ENCODE data around the gene FRMD4A.

The FRMD4A gene

GRCh38 chr10:14340051-14340744 lies 9.5 kb upstream of the FRMD4A start:
- no peak for FAIRE-seq

DNA sequence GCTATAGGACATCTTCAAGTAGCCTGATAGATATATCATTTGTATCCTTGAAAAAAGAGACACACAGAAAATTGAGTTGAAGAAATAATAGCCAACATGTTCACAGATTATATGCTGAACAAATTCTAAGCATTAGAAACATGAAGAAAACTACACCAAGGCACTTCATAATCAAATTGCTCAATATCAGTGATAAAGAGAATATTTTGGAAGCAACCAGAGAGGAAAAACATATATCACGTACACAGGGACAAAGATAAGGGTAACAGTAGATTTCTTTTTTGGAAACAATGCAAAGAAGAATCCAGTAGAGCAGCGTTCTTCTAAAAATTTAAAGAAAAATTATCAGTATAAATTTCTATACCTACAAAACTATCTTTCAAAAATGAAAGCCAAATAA lies 6.0 kb upstream of the FRMD4A start:
- FAIRE-seq = no peak

DNA sequence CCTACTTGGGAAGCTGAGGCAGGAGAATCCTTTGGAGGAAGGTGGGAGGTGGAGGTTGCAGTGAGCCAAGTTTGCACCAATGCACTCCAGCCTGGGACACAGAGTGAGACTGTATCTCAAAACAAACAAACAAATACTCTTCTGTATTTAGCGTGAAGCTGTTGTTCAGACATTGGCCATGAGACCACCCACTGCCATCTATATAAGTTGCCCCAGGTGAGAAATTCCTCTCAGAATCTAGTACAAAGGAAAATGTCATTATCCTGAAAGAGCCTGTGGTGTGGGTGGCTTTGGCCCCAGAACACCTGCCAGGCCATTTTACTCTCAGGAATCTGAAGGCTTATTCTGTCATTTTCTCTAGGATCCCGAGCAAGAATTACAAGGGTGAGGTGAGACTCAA lies 4.0 kb upstream of the FRMD4A start:
- FAIRE-seq = no peak

DNA sequence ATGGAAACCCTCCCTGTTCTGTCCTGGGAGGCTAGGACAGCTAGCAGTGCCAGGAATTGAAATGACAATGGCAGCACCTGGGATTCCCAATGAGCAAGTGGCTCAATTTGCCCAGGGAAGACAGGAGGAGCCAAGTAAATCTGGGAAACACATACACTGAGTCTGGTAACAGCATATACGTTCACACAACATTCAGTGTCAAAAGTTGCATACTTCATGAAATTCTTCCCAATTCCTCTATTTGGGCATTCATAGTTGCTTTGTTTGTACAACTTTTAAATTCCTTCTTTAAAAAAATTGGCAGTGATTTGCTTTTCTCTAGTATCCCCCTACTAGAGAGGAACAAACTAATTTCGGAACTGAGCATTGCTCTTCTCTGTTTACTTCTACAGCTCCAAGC lies 2.9 kb upstream of the FRMD4A start:
- FAIRE-seq = no peak

DNA sequence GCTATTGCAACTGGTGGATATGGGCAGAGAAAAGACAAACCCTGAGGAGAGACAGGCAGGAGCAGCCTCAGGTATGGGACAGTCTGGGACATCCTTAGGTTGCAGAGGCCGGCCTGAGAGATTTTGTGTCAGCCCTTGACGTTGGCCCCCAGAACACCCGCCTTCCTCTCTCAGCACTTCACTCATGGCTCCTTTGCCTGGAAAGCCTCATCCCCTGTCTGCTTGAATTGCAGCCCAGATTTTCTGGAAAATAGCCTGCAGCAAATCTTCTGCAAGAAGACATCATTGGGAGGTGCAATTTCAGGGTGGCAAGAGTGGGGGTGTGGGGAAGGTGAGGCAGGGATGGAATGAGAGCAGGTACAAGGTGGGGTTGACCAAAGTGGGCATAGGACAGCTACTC lies 2.2 kb upstream of the FRMD4A start:
- no peak for FAIRE-seq

DNA sequence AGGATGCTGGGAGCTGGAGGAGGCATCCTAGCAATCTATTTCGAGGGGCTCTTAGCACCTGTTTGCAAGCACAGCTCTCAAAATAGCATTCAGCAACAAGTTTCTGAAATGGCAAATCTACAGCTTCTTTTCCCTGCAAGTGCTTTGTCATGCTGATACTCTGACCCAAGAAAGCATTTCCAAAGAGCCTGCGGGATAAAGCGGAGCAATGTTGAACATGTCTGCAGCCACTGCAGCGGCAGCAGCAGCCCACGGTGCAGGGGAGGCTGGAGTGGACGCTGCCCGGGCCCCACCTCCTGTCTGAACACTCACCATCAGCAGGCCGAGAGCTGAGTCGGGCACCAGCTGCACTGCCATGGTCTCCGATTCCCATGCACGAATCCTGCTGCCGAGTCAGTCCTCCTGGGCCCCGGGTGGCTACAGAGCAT lies 964 bp downstream of the FRMD4A start:
- no peak for FAIRE-seq

DNA sequence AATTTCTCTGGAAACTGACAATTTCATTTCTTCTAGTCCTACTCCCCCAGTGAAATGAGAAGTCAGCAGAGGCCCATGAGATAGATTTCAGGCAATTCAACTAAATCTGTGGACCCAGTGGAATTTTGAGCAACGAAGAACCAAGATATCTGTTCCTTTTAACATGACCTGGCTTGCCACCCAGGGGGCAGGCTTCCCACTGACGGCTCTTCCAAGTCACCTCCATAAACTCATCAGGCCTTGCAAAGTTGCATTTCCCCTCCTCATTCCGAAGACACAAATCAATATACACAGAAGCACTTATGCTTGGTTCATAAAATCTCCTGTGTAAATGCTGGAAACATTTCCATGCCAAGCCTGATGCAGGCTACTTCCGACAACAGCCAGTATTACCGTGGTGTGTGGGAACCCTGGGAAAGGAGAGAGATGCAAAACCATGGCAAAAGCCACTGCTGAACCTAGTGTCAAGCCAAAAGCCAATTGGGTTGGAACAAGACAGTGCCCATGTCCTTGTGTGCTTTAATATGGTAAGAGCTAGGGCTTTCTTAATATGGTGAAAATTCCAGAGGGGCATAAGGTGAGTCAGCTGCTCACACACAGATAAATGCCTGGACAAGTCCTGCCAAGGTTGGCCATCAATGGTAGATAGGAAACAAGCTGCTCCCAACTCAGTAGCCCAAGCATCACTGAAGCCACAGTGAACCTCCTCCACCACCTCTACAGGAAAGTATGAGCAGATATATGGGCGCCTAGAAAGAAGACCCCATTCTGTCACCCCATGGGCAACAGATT lies 1.6 kb downstream of the FRMD4A start:
- FAIRE-seq = no peak

- no peak for FAIRE-seq
Observed at GRCh38 chr10:14327527-14327926, 3.2 kb downstream of the FRMD4A start.

- no peak for FAIRE-seq
Observed at GRCh38 chr10:14326581-14326980, 4.1 kb downstream of the FRMD4A start.

DNA sequence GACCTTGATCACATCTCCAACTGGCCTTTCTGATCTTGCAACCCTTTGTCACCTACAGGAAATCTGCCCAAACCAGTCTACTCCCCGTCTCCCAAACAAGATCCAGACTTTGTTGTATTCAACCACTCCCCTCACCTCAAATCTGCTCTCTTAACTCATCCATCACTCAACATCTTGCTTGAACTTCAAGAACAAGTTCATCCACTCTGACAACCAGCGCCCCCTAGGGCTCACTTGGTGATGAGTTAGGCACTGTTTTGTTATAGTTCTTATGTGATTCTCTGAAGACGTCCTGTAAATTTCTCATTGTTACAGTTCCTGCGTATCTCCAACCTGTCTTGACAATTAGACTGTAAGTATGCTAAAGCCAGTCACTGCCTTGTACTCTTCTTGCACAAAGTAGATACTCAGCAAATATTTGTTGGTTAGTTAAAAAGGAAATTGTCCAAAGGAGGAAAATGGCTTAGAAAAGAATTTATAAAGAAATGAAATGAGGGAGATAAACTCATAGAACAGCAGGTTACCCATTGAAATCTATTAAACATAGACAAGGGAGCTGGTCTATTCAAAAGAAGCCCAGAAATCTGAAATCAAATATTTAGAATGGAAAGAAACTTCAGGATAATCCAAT lies 5.3 kb downstream of the FRMD4A start:
- no peak for FAIRE-seq

GRCh38 chr10:14322526-14323188 lies 8.1 kb downstream of the FRMD4A start:
- no peak for FAIRE-seq

- no peak for FAIRE-seq
Observed at GRCh38 chr10:14318007-14318406, 12.7 kb downstream of the FRMD4A start.

DNA sequence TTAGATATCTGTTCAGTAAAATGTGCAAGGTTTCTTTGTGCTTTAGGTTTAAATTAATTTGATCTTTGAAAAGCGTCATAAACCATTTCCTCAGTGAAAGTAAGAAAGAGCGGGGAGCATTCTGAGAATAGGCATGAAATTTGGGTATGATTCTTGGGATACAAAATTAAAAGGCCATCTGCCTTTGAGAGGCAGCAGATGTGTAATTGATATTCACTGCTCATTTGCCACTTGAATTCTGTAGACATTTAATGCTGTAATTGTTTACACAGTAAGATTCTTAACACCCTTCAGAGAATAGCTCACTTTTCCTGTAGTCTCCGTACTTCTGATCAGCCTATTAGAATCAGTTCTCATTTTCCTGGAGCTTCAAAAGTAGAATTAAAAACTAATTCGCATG lies 18.7 kb downstream of the FRMD4A start:
- FAIRE-seq = no peak

DNA sequence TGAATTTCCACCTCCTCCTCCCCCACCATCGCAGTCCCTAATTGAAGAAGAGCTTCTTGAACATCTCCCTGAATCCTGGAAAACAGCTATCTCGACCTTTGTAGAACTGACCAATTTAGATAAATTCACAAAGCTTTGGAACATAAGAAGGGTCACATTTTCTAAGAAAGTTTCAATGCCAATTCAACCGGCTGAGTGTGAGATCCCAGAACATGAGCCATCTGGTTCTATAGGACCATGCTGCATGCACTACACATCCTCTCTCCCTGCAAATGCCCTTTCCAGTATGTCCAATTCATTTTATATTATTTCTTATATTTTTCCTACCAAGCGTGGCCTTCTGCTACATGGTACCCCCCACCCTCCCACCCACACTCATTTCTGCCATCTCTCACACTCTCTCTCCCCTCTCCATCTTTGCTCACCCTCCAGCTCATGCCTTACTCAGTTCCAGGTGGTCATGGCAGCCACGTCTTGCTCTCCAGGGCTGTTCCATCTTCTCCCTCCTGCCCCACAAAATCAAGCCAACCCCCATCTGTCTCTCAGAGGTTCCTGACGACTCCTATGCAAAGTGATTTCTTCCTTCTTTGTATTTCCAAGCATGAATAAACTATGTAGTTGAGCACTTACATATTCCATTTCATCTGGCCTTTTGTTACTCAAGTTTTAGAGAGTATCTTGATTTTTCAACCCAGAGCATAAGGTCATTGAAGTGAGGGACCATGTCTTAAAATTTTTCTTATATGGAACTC lies 19.3 kb downstream of the FRMD4A start:
- no peak for FAIRE-seq

DNA sequence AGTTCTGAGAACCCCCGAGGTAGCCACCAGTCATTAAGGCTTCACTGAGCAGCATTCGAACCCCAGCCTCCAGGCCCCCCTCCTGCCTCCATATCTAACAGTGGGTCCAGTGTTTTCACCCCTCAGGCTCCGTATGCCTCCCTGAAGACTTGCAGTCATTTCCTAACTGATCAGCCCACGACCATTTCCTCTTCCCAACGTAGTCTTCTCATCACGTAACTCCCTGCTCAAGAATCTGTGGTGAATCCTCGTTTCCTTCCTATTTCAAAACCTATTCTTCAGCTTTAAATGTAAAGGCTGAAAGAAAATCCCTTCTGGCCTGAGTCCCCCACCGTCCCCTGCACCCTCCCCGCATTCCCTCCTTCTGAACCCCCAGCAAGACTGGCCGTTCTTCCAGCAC lies 21.1 kb downstream of the FRMD4A start:
- no peak for FAIRE-seq

GRCh38 chr10:14306190-14306589 lies 24.5 kb downstream of the FRMD4A start:
- no peak for FAIRE-seq

DNA sequence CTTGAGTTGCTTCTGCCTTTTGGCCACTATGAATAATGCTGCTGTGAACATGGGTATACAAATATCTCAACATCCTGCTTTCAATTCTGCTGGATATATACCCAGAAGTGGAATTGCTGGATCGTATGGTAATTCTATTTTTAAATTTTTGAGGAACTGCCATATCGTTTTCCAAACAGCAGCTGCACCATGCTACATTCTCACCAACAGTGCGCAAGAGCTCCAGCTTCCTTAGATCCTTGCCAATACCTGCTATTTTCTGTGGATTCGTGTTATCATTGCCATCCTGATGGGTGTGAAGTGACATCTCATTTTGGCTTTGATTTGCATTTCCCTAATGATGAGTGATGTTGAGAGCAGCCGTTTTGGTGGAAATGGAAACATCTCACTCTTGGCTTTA lies 26.7 kb downstream of the FRMD4A start:
- no peak for FAIRE-seq

GRCh38 chr10:14302035-14302434 lies 28.7 kb downstream of the FRMD4A start:
- no peak for FAIRE-seq

- no peak for FAIRE-seq
Observed at GRCh38 chr10:14299556-14299955, 31.2 kb downstream of the FRMD4A start.

DNA sequence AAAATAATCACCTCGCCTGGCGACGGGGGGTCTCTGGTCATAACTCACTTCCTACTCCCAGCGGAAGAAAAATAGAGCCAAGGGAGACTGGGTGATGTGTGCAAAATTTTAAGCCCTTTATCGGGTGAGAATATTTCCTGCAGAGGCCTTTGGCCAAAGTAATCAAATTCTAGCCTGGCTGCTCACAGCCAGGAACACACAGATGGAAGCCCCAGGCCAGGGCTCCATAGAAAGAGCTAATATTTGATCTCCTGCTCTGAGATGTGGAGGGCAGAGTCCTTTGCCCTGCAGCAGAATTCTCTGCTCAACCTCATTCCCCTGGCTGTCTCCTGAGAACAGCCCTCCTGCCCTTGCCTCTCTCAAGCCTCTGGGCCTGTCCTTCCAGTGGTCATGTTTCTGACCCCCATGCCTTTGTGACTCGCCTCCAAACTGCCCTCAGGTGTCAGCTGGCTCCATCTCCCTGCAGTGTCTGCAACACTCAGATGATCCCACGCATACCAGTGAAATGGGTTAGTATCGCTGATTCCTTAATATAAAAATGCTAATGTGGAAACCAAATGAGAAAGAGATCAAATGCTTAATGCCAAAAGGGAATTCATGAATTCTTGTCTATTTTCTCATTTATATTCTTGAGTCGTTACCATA lies 34.5 kb downstream of the FRMD4A start:
- no peak for FAIRE-seq

DNA sequence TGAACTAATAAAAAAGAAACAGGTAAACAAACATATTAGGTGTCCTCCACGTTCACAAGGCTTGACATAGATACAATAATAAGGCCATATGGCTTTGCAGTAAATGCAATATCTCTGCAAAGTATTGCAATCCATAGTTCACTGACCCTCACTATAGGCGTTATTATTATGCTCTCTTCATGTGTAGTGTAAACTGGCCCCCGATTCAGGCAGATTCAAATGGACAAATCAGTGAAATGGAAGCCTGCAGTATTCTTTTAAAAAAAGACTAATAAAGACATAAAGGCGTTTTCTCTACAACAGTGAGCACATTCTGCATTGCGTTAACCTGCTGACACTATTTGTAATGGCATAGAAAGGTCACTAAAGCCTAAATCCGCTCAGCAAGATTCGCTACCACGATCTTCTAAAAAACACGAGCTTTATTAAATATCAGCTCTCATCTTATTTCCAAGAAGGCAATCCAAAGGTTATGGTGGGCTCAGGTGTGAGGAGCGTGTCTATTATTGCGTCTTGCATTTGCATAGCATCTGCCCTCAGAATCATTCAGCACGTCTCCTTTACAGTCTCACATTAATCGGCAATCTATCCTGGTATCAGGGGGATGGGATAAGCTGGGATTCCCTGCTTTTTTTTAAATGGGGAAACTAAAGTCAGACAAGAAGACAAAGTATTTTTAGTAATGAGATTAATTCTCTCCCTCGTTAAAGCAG lies 36.2 kb downstream of the FRMD4A start:
- FAIRE-seq = no peak

Measured in endometrium (tissue), 2 donors.